Stimulated activated CD4-positive, alpha-beta T cell treated with anti-CD3 and anti-CD28 coated beads, Interleukin-4, amount 100 ng/mL, for 48 hours (primary cell): Measurements from ENCODE around the gene SGPL1.

ENCODE experiments used
- DNase-seq, 2 donors: peaks; one replicate each; pipeline ENCODE4 v3.0.0-alpha.2; 2020; ENCODE audit warnings: low read depth in 2 of 2

Gene SGPL1

DNA sequence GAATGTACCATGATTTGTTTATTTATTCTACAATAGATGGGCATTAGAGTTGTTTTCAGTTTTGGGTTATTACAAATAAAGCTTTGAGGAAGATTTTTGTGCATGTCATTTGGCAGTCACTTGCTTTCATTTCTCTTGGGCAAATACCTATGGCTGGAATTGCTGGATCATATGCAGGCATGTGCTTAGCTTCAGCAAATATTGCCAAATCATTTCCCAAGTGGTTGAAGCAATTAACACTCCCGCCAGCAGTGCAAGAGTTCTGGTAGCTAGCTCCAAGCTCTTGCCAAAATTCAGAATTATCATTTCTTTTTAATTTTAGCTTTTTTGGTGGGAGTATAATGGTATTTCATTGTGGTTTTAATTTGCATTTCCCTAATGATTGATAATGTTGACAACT, 105.5 kb downstream of the SGPL1 start:
- no peak for DNase-seq

DNA sequence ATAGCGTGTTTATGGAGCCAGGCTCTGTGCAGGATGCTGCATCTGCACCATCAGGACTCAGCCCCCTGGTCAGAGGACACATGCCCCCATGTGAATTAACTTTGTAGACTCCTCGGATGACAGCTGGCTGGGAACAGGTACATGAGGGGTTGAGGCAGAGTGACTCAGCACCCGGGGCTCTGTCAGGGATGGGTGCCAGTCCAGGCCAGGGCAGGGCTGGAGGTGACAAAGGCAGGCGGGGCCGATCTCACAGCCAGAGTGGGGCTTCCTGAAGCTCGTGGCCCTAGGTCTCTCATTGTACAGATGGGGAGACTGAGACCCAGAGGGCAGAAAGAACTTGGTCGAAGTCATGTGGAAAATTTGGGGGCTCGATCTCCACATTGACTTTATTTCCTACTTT, 107.9 kb downstream of the SGPL1 start:
- no peak for DNase-seq

DNA sequence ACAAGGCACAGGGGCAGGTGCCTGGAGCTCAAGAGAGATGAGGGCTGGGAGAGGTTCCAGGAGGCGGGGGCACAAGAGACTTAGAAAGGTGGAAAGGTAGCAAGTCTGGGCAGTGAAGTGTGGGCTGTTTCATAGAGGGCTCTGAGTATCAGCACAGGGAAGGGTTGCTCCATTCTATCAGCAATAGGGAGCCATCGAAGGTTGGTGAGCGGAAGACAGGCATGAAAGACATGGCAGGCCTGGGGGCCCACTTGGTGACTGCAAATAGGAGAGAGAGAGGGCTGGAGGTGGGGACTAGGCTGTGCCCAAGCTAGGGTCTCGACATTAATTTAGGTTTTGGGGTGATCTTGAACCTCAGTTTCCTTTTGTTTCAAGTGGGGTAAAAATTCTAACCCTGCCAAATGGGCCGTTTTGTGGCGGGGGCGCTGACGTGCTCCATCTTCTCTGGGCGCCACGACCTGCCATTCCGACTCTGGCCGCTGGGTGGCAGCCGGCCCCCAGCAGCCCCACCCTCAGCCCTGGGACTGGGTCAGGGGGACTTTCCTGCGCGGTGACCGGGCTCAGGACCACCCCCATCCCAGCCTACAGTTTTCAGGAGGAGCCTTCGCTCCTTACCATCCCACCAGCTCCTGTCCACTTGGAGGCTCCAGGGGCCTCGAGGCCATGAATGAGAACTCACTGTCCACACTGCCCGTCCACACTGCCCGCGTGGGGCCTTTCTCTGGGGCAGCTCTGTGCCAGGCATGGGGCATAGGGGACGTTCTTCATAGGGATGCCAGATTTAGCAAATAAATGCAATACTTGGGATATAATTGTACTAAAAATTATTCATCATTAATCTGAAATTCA, 109.9 kb downstream of the SGPL1 start:
- DNase-seq: peak; percentile 42 to 60

DNA sequence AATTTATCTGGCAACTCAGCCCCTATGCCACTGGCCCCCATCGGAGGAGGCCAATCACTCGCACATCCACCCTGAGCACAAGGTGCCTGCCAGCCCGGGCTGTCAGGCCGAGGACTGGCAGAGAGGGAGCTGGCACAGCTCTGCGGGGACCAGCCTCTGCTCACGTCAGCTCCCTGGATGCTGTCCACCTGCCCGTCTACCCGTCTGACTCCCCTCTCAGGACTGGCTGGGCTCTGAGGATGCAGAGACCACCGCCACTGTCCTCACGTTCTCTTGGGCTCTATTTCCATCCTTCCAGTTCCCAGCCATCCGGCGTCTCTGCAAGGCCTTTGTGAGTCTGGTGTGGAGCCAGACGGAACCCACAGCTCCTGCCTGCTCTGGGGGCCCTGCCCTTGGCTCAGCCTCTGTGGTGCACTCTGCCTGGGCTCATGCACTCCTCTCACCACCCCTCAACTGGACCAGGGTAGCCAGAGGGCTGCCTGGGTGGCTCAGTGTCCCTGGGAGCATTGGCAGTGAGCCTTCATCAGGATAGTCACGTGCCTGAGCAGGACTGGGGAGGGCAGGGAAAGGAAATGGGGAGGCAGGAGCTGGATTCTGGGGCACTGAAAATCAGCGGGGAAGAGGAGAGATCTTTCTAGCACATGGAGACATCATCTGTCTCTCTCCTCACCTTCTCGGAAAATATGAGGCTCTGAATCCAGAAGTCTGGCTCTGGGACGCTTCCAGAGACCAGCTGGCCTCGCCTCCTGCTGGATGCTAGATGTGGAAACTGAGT, 110.7 kb downstream of the SGPL1 start:
- no peak for DNase-seq

DNA sequence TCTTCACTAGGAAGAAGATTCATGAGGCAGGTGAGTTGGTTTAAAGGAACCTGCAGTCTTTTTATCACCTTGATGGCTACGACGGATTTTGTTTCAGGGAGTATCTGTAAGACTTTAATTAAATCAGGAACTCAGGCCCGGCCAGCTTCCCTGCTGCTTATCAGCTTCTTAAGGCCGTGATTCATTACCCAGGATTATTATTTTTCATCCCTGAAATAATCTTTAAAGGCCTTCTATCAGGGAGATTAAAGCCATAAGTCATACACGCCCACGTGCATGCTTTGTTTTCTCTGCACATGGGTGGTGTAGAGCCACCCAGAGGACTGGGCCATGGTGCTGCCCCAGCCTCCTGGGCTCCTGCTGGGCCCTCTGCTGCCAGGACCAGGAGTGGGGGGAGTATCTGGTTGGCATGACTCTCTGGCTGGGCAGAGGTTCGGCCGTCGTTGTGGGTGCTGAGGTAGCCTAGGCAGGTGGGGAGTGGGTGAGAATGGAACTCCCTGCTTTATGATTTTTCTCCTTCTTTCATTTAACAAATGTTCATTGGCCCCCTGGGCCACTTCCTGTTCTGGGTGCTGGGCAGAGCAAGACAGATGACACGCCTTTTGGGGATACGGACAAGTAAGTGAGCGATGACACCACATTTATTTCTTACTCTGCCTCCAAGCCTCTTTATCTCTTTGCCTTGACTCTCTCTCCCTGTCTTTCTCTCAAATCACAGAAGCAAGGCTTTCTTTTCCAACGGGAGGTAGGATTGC, 111.6 kb downstream of the SGPL1 start:
- DNase-seq: no peak

DNA sequence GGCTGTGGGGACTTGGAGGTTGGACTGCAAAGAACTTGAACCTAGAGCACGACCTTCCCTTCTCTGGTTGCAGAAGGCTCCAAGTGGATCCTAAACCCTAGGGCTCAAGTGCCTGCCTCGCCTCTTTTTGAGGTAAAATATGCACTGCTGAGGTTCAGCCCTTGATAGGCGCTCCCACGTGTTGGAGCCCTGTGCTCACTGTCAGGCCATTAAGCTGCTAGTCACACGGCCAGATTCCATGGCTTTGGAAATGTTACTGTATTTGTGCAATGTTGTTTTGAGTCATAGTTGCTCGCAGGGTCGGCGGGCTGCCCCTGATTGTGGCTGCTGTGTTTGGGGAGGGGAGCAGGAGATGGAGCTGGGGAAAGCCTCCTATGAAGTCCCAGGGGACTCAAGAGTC, 112.4 kb downstream of the SGPL1 start:
- DNase-seq: no peak

DNA sequence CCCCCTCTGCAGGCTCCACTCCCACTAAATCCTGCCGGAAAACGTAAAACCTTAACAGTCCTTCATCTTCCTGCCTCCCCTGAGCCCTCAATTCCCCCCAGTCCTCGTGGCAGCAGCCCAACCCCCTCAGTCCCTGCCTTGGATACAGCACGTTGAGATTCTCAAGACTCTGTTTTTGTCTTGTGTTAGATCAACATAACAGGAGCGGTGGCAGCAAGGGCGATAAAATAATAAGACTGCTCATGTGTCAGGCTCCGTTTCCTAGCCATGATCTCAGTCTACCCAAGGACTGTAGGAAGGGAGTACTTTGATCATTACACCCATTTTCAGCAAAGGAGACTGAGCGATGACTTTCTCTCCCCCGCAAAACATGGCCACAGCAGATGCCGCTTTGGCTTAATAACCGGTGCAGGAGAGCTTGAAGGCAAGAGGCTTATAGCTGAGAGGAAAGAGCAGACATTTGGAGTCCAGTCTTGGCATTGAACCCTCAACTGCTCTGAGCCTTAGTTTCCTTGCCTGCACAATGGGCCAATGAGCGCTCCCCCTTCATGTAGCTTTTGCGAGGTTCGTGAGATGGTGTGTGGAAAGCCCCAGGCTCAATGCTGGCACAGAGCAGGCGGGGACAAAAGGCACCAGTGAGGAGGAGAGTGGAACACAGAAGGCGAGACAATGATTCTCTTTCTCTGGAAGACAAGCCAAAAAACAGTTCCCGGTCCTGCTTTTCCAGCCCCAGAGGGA, 114.7 kb downstream of the SGPL1 start:
- DNase-seq: no peak
